Measurements from ENCODE around the gene KCP. TPM values are rescaled to one million over a fixed set of nuclear protein-coding genes. Genes with fewer than 3 reads are reported as not detected.

KCP gene
- total and polyA plus RNA-seq, 2 of the 13 experiments (the other 11 are each of a cell fraction or from before 2014, with no cell fraction given) = 0.37 to 1.0 TPM

- no peak for TF ChIP-seq PRMT3 (CRISPR knock-in tag; IDR thresholded peaks at IDR 0.05; ENCODE audit: borderline replicate concordance, low read depth)
- no peak for TF ChIP-seq PBX3 (CRISPR knock-in tag; IDR thresholded peaks at IDR 0.05; ENCODE audit: borderline replicate concordance)
- TF ChIP-seq SCMH1 (CRISPR knock-in tag; IDR thresholded peaks at IDR 0.05; ENCODE audit: borderline replicate concordance) = no peak
- TF ChIP-seq ARNT (IDR thresholded peaks at IDR 0.05) = no peak
- no peak for TF ChIP-seq MNT (IDR thresholded peaks at IDR 0.05)
- no peak for TF ChIP-seq GLI4 (CRISPR knock-in tag; IDR thresholded peaks at IDR 0.05; ENCODE audit: borderline replicate concordance)
Observed at GRCh38 chr7:128884561-128885369, 25.7 kb downstream of the KCP start (continued).
